Type B pancreatic cell (in vitro differentiated cells): ENCODE data around the gene PRKN. TPM values are rescaled to one million over a fixed set of nuclear protein-coding genes. Genes with fewer than 3 reads are reported as not detected.

Source experiments
- DNase-seq: peaks from one replicate; pipeline ENCODE4 v3.0.0; 2021; ENCODE audit warnings: mixed read lengths; ENCODE audit not compliant: unreplicated experiment; ENCODE audit errors: extremely low spot score
- H3K27ac Mint-ChIP-seq: 2 replicates; pipeline ENCODE4 v1.8.0; 2021; ENCODE audit warnings: mild to moderate bottlenecking, mixed read lengths
- H3K27me3 Mint-ChIP-seq: 2 replicates; pipeline ENCODE4 v1.8.0; 2021; ENCODE audit warnings: mixed read lengths
- H3K36me3 Mint-ChIP-seq: 2 replicates; pipeline ENCODE4 v1.8.0; 2021; ENCODE audit warnings: mixed read lengths
- H3K4me1 Mint-ChIP-seq: one replicate; pipeline ENCODE4 v1.8.0; 2021; ENCODE audit warnings: mixed read lengths; ENCODE audit not compliant: unreplicated experiment
- H3K4me3 Mint-ChIP-seq: 2 replicates; pipeline ENCODE4 v1.8.0; 2021; ENCODE audit warnings: mild to moderate bottlenecking, mixed read lengths
- H3K9me3 Mint-ChIP-seq: 2 replicates; pipeline ENCODE4 v1.8.0; 2021; ENCODE audit warnings: mixed read lengths
- CTCF ChIP-seq: fragments of 200-600 bp; sonication (generic); conservative IDR thresholded peaks from 2 replicates; pipeline ENCODE4 v1.5.0; 2021; ENCODE audit warnings: antibody characterized with exemption, mild to moderate bottlenecking
- total RNA-seq: library from RNA; stranded (reverse); gene quantifications from 2 replicates; pipeline ENCODE4 v1.2.1, GENCODE V29; 2021; ENCODE audit warnings: low replicate concordance

PRKN gene
- total RNA-seq, 1 donor from 2014 or later: 6.2 TPM

DNA sequence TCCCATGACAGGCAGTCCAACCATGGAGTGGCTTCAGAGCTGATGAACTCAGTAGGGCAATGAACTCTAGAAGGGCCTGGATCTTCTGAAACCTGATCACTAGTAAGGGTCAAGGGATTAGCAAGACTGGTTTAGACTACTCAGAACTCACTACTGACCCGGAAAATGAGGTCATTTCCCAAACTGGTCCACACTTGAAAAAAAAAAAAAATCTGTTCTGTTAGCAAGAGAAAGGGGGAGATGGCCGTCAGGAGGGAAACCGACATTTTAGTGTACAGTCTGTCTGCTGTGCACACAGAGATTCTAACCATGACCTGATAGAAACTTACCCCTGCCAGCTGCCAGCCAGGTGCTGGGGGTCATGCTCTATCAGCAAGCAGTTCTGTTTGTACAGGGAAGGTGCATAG lies 1191.3 kb downstream of the PRKN start:
- no peak for TF ChIP-seq CTCF
- H3K36me3 Mint-ChIP-seq: no peaks in the 10 kb centered on the region
- H3K4me1 Mint-ChIP-seq: peaks cover 10% of the 10 kb centered on the region
- DNase-seq: no peak
- no peaks in the 10 kb centered on the region for H3K27me3 Mint-ChIP-seq
- H3K4me3 Mint-ChIP-seq: no peak overlapping the region
- H3K27ac Mint-ChIP-seq: no peak overlapping the region
- H3K9me3 Mint-ChIP-seq: peaks cover 9% of the 10 kb centered on the region

DNA sequence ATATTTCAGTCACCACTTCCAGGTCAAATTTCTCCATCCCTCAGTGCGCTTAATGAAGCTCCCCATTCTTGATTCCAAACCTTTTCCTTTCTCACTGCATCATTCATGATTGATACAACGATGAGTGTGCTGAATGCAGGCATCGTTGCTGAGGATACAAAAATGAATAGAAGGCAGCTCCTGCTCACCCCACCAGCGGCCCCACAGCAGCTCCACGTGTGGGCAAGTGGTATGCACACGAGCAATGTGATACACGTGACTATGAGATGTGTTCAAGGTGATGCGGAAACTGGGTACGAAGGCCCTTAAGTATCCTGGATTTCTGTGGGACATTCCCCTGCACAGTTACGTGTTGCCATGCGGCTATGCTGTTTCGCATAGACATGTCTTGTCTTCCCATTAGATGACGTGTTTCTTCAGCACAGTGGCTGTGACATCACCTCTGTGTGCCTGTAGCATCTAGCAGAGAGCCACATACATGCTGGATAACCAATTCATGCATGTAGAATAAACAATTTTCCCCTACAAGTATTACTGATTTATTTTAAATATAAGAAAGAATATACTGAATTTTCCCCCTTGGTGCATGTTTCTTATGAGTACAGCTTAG lies 1193.2 kb downstream of the PRKN start:
- TF ChIP-seq CTCF: no peak
- peaks cover 10% of the 10 kb centered on the region for H3K4me1 Mint-ChIP-seq
- no peaks in the 10 kb centered on the region for H3K36me3 Mint-ChIP-seq
- peaks cover 9% of the 10 kb centered on the region for H3K9me3 Mint-ChIP-seq
- H3K27ac Mint-ChIP-seq: no peak overlapping the region
- H3K27me3 Mint-ChIP-seq: no peaks in the 10 kb centered on the region
- no peak for DNase-seq
- no peak overlapping the region for H3K4me3 Mint-ChIP-seq

DNA sequence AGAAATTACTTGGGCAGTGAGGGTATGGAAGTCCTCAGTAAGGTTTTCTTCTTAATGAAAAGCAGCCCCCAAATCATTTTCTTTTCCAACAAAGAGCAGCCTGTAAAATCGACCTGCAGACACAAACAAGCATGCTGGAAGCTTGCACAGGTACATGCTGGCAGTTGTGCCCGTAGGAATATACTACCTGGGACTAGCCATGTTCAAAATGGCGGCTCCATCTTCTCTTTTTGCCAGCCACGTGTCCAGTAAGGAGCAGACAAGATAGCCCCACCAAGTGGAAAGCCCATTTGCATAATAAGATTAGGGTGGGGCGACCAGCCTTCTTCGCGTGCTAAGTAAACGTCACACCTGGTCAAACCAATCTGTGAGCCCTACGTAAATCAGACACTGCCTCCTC lies 1194.3 kb downstream of the PRKN start:
- no peak overlapping the region for H3K27ac Mint-ChIP-seq
- H3K27me3 Mint-ChIP-seq: no peaks in the 10 kb centered on the region
- DNase-seq: no peak
- H3K36me3 Mint-ChIP-seq: no peaks in the 10 kb centered on the region
- peaks cover 10% of the 10 kb centered on the region for H3K4me1 Mint-ChIP-seq
- no peak overlapping the region for H3K4me3 Mint-ChIP-seq
- no peak for TF ChIP-seq CTCF
- peaks cover 9% of the 10 kb centered on the region for H3K9me3 Mint-ChIP-seq

- Mint-ChIP-seq H3K9me3 (peaks cover 9% of the 10 kb centered on the region), H3K4me3 (no peak overlapping the region), H3K27ac (no peak overlapping the region), H3K27me3 (no peaks in the 10 kb centered on the region), H3K36me3 (no peaks in the 10 kb centered on the region), H3K4me1 (peaks cover 10% of the 10 kb centered on the region)
- TF ChIP-seq CTCF: no peak
- DNase-seq: no peak
Observed at GRCh38 chr6:161532536-161532935, 1195.0 kb downstream of the PRKN start.

DNA sequence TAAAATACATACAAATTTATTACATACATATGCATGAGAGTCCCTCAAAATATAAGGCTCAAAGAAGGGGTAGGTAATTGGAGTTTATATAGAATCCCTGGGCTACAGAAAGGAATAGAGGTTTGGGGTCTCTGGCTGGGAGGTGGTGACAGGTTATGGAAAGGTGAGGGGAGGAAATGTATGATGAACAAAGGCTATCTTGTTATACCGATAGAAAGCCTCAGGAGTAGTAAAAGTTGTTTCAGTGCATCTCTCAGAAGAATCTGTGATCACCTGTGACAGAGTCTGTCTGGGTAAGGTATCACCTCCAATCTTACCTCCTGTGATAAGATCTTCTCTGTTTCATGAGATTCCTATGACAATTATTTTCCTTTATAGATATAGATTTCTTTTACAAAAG lies 1200.8 kb downstream of the PRKN start:
- DNase-seq: no peak
- no peak overlapping the region for H3K27ac Mint-ChIP-seq
- TF ChIP-seq CTCF: no peak
- H3K27me3 Mint-ChIP-seq: no peaks in the 10 kb centered on the region
- no peaks in the 10 kb centered on the region for H3K36me3 Mint-ChIP-seq
- no peaks in the 10 kb centered on the region for H3K4me1 Mint-ChIP-seq
- H3K4me3 Mint-ChIP-seq: no peak overlapping the region
- no peaks in the 10 kb centered on the region for H3K9me3 Mint-ChIP-seq

- no peak for DNase-seq
- no peaks in the 10 kb centered on the region for H3K9me3 Mint-ChIP-seq
- no peak for TF ChIP-seq CTCF
- H3K27me3 Mint-ChIP-seq: peaks cover 3% of the 10 kb centered on the region
- no peak overlapping the region for H3K4me3 Mint-ChIP-seq
- H3K27ac Mint-ChIP-seq: no peak overlapping the region
- H3K4me1 Mint-ChIP-seq: no peaks in the 10 kb centered on the region
- H3K36me3 Mint-ChIP-seq: peaks cover 3% of the 10 kb centered on the region
Observed at GRCh38 chr6:161523362-161523761, 1204.2 kb downstream of the PRKN start.
